ENCODE results near the gene BTN3A1. TPM values are rescaled to one million over a fixed set of nuclear protein-coding genes. Genes with fewer than 3 reads are reported as not detected.

BTN3A1 gene
- total and polyA plus RNA-seq, 10 of the 15 experiments (the other 5 are each of a cell fraction or from before 2014, with no cell fraction given): 5.6 to 60.1 (median 16.1) TPM

- RAD21 ChIA-PET (ENCODE audit: unreplicated experiment): no interaction called here
Measured at GRCh38 chr6:26440977-26441358, 38.9 kb downstream of the BTN3A1 start.

More at GRCh38 chr6:26440977-26441358, 38.9 kb downstream of the BTN3A1 start:
- no TSS peak for BruUV-seq (replicated peaks)
- Histone ChIP-seq H3K9ac (ENCODE audit: control insufficient read depth, insufficient read depth, low read length) (peak overlapping the region; percentile 98), H3K4me2 (ENCODE audit: control insufficient read depth, insufficient read depth) (peak overlapping the region; percentile 78), H3K4me3 (peak overlapping the region; percentile 81), H2AFZ (ENCODE audit: control insufficient read depth, low read depth, low read length) (peak overlapping the region; percentile 97), H3K79me2 (ENCODE audit: control insufficient read depth, insufficient read depth, low read length) (peaks cover 12% of the 10 kb centered on the region), H4K20me1 (ENCODE audit: control insufficient read depth, insufficient read depth) (no peaks in the 10 kb centered on the region), H3K4me1 (ENCODE audit: control insufficient read depth, insufficient read depth, low read length) (peaks cover 18% of the 10 kb centered on the region), H3K27me3 (replicated peaks in 1 of 2; ENCODE audit: control insufficient read depth in 2 of 2, insufficient read depth in 2 of 2, low read length in 1 of 2) (no peaks in the 10 kb centered on the region), H3K27ac (ENCODE audit: control insufficient read depth, insufficient read depth) (peak overlapping the region; percentile 97), H3K9me3 (replicated peaks; ENCODE audit: control insufficient read depth, insufficient read depth, low read length) (no peaks in the 10 kb centered on the region), H3K36me3 (ENCODE audit: control insufficient read depth in 2 of 2, insufficient read depth in 2 of 2, low read length in 1 of 2) (peaks cover 0 to 8% of the 10 kb centered on the region in 2 experiments; a peak in 2 of 4 replicates)
- CTCF ChIA-PET: no interaction called here
- TF ChIP-seq TCF7 (IDR thresholded peaks at IDR 0.05; ENCODE audit: borderline replicate concordance) (no peak), PBX3 (IDR thresholded peaks at IDR 0.05; ENCODE audit: insufficient replicate concordance, low read depth, low read length) (no peak), SKIL (IDR thresholded peaks at IDR 0.05; ENCODE audit: low read depth, poor library complexity, severe bottlenecking) (peak; percentile 13), ZBTB40 (IDR thresholded peaks at IDR 0.05; ENCODE audit: borderline replicate concordance) (peak; percentile 32; the same call in 1 of the 2 replicates)
- DNase-seq (ENCODE audit: low read depth, low spot score) (no peak), FAIRE-seq (no peak), ATAC-seq (peak; percentile 27)
- SMC1A ChIA-PET (ENCODE audit: uncharacterized antibody, unreplicated experiment): interaction anchor here (0.8 kb wide), 1 partner anchor 242 kb away, joined by 3 read pairs; a partner anchor contains a TSS
- intact Hi-C loops (cut with micrococcal nuclease; ENCODE audit: unreplicated experiment): loop anchor here (1.0 kb wide), 1 partner anchor 33 kb away; no protein-coding TSS in a partner anchor
- in situ Hi-C loops (cut with MboI): no loop called here
- POLR2A ChIA-PET: interaction anchor here (1.1 kb wide), 1 partner anchor 52 kb away, joined by 3 read pairs; no protein-coding TSS in a partner anchor
- 2% methylated on average over 2 of the region's 2 CpGs for WGBS (ENCODE audit: insufficient coverage, insufficient replicate concordance, low lambda C conversion rate, missing lambda C conversion rate)
